Transverse colon (tissue), 4 donors: ENCODE measurements around the gene P2RY6. TPM values are rescaled to one million over a fixed set of nuclear protein-coding genes. Genes with fewer than 3 reads are reported as not detected.

Source experiments
- DNase-seq: peaks from one replicate; pipeline ENCODE4 v3.0.0-alpha.2; 2019
- H3K27ac ChIP-seq, 4 donors: fragments of 200-600 bp; sonication (generic); 2 replicates each; pipeline ENCODE4 v1.5.1; 2016 to 2018; ENCODE audit warnings: inconsistent platforms in 4 of 4
- H3K27me3 ChIP-seq: fragments of 200-600 bp; sonication (generic); 2 replicates; pipeline ENCODE4 v1.5.1; 2017; ENCODE audit warnings: inconsistent platforms
- H3K36me3 ChIP-seq, 4 donors: fragments of 200-600 bp; sonication (generic); 2 replicates each; pipeline ENCODE4 v1.5.1; 2017 to 2019; ENCODE audit warnings: inconsistent platforms in 4 of 4
- H3K4me1 ChIP-seq, 4 donors: fragments of 200-600 bp; sonication (generic); 2 replicates each; pipeline ENCODE4 v1.5.1; 2017 to 2020; ENCODE audit warnings: inconsistent platforms in 4 of 4
- H3K4me3 ChIP-seq, 4 donors: fragments of 200-600 bp; sonication (generic); 1 replicate in 1 of 4; 2 replicates in 3 of 4; pipeline versions ENCODE4 v1.5.1 to v1.6.1; 2017 to 2019; ENCODE audit warnings: inconsistent platforms in 4 of 4
- H3K9me3 ChIP-seq, 2 donors: fragments of 200-600 bp; sonication (generic); 2 replicates each; pipeline ENCODE4 v1.5.1; 2017 to 2019; ENCODE audit warnings: inconsistent platforms in 2 of 2
- EP300 ChIP-seq: sonication (generic); formaldehyde crosslinking; IDR thresholded peaks from one replicate; pipeline ENCODE4 v1.6.1; 2017; ENCODE audit warnings: antibody characterized with exemption, low read depth
- POLR2A ChIP-seq: fragments of 450-650 bp; IDR thresholded peaks from one replicate; pipeline ENCODE4 v1.6.1; 2016; ENCODE audit warnings: antibody characterized with exemption, mild to moderate bottlenecking, moderate library complexity
- POLR2AphosphoS5 ChIP-seq, 3 donors: sonication (generic); formaldehyde crosslinking; IDR thresholded peaks; one replicate each; pipeline ENCODE4 v1.6.1; 2016; ENCODE audit warnings: antibody characterized with exemption in 3 of 3
- WGBS, 2 donors: methylation state at CpG; one replicate each; pipeline ENCODE4 v1.1.5; 2018; ENCODE audit warnings: low coverage in 1 of 2; 5-methylcytosine and 5-hydroxymethylcytosine counted together
- in situ Hi-C, 4 donors: fragments of 200-750 bp; cut with MboI; loops; one replicate each; pipeline versions ENCODE4 v1.15.0 to v1.15.1; 2017; ENCODE audit warnings: low sequenced_read_pairs in 3 of 4, low pct_ligation_motif_present in 1 of 4, low pct_unique_long_range_greater_than_20kb in 1 of 4
- intact Hi-C: fragments of 100-400 bp; cut with DNase I; formaldehyde crosslinking; loops from one replicate; pipeline ENCODE4 v1.15.1; 2023; ENCODE audit warnings: low total_unique reads
- total RNA-seq, 4 donors: library from RNA; depleted of rRNA; stranded (reverse); fragments of >200 nt; gene quantifications; one replicate each; pipeline ENCODE4 v1.1.0, GENCODE V29; 2016
- TF ChIP-seq, protein P1 (sequence below), 5 experiments: fragments of 200-600 bp in 3 of 5; fragments of 450-650 bp in 2 of 5; sonication (generic) in 3 of 5; IDR thresholded peaks; 1 replicate in 2 of 5; 2 replicates in 3 of 5; pipeline ENCODE4 v1.5.1; 2016 to 2017; ENCODE audit warnings: antibody characterized with exemption in 5 of 5, inconsistent platforms in 3 of 5, mild to moderate bottlenecking in 2 of 5, moderate library complexity in 1 of 5

The P2RY6 gene
- total RNA-seq, 4 donors from 2014 or later: 1.1 to 1.6 (median 1.4) TPM; not detected in 1

DNA sequence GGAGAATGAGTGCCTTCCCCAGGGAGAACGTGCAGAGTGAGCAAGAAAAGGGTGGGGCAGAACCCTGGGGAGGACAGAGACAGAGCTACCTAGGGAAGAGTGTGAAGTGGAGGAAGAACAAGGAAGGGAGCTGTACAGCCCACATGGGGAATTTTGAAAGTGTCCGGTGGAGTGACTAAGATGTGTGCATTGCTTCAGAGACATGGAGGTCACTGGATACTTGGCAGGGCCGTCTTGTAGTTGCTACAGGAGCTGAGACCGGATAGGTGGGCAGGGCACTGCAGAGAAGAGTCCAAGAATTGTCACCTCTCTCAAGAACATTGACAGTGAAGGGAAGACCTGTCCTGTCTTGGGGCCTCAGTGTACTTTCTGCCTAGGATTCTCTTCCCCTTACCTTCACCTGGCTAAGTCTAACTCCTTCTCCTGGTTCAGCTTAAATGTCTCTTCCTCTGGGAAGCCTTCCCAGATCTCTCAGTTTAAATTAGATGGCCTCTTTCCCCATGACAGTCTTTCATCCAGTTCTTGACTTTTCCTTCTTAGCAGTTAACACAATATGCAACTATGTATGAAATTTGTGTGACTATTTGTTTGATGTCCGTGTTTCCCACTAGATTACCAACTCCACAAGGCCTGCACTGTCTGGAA lies 9.2 kb upstream of the P2RY6 start:
- WGBS, 2 donors: 67 to 73% methylated on average over 3 to 5 of the region's 5 CpGs
- no peaks in the 10 kb centered on the region for H3K36me3 ChIP-seq
- in situ Hi-C loops (no loop called here), intact Hi-C loops (no loop called here)
- H3K9me3 ChIP-seq: no peaks in the 10 kb centered on the region
- no peak overlapping the region for H3K4me3 ChIP-seq
- no peak overlapping the region for H3K27ac ChIP-seq
- DNase-seq: no peak
- peaks cover 0 to 5% (median 4%) of the 10 kb centered on the region in 4 donors for H3K4me1 ChIP-seq
- TF ChIP-seq, protein P1, sequence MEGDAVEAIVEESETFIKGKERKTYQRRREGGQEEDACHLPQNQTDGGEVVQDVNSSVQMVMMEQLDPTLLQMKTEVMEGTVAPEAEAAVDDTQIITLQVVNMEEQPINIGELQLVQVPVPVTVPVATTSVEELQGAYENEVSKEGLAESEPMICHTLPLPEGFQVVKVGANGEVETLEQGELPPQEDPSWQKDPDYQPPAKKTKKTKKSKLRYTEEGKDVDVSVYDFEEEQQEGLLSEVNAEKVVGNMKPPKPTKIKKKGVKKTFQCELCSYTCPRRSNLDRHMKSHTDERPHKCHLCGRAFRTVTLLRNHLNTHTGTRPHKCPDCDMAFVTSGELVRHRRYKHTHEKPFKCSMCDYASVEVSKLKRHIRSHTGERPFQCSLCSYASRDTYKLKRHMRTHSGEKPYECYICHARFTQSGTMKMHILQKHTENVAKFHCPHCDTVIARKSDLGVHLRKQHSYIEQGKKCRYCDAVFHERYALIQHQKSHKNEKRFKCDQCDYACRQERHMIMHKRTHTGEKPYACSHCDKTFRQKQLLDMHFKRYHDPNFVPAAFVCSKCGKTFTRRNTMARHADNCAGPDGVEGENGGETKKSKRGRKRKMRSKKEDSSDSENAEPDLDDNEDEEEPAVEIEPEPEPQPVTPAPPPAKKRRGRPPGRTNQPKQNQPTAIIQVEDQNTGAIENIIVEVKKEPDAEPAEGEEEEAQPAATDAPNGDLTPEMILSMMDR (IDR thresholded peaks at IDR 0.05): no peak
- TF ChIP-seq EP300 (no peak), POLR2A (no peak), POLR2AphosphoS5 (IDR thresholded peaks at IDR 0.05) (no peak)
- H3K27me3 ChIP-seq: peaks cover 33% of the 10 kb centered on the region

DNA sequence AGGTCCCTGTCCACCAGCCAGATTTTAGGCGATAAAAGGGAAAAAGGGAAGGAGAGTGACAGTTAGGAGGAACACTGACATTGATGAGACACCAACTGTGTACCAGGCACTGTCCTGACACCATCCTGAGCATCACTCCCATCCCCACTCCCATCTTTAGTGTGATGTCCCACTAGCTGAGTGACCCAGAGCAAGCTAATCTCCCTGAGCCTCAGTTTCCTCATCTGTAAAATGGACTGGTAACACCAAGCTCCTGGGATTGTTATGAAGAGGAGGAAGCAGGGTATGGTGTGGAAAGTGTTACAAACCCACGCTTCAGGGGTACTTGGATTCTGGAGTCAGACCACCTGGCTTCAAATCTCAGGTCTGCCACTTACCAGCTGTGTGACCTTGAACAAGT lies 8.5 kb upstream of the P2RY6 start:
- DNase-seq: no peak
- in situ Hi-C loops: no loop called here
- Histone ChIP-seq H3K27ac (no peak overlapping the region), H3K9me3 (no peaks in the 10 kb centered on the region), H3K4me3 (no peak overlapping the region), H3K27me3 (peaks cover 33% of the 10 kb centered on the region), H3K4me1 (peaks cover 0 to 5% (median 3%) of the 10 kb centered on the region in 4 donors), H3K36me3 (no peaks in the 10 kb centered on the region)
- intact Hi-C loops: no loop called here
- 91% methylated on average over 2 of the region's 2 CpGs; no CpG with 5 or more reads in 1 of the 2 donors for WGBS, 2 donors
- no peak for TF ChIP-seq POLR2A

DNA sequence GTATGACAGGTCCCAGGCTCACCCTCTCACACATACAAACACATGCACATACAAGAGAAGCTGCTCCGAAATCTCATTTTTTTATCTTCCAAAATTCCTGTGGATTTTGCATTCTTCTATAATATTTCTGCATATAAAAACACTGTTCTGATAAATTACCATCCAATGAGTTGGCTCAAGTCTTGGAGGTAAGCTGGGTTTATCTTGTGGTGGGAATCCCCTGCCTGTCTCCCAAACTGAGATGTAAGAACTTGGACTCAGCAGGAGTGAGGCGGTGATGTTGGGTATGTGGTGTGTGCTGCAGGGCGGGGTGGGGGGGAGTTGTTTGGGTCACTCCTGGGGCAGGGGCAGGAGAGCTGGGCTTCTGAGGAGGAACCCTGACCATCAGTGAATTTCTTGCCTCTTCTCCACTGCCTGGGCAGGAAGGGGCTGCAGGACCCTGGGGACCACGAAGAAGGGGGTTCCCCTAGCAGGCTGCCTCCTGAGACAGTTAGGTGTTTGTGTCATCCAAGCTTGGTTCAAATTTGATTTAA lies 6.8 kb upstream of the P2RY6 start:
- 87% methylated on average over 4 of the region's 4 CpGs; no CpG with 5 or more reads in 1 of the 2 donors for WGBS, 2 donors
- H3K4me1 ChIP-seq: peaks cover 0 to 11% (median 4%) of the 10 kb centered on the region in 4 donors
- intact Hi-C loops: no loop called here
- no peak overlapping the region for H3K27ac ChIP-seq
- H3K27me3 ChIP-seq: peaks cover 33% of the 10 kb centered on the region
- TF ChIP-seq POLR2AphosphoS5 (IDR thresholded peaks at IDR 0.05) (no peak), EP300 (no peak), POLR2A (no peak)
- TF ChIP-seq, protein P1 (IDR thresholded peaks at IDR 0.05): no peak
- H3K4me3 ChIP-seq: no peak overlapping the region
- no peak for DNase-seq
- H3K36me3 ChIP-seq: no peaks in the 10 kb centered on the region
- in situ Hi-C loops: no loop called here
- no peaks in the 10 kb centered on the region for H3K9me3 ChIP-seq

DNA sequence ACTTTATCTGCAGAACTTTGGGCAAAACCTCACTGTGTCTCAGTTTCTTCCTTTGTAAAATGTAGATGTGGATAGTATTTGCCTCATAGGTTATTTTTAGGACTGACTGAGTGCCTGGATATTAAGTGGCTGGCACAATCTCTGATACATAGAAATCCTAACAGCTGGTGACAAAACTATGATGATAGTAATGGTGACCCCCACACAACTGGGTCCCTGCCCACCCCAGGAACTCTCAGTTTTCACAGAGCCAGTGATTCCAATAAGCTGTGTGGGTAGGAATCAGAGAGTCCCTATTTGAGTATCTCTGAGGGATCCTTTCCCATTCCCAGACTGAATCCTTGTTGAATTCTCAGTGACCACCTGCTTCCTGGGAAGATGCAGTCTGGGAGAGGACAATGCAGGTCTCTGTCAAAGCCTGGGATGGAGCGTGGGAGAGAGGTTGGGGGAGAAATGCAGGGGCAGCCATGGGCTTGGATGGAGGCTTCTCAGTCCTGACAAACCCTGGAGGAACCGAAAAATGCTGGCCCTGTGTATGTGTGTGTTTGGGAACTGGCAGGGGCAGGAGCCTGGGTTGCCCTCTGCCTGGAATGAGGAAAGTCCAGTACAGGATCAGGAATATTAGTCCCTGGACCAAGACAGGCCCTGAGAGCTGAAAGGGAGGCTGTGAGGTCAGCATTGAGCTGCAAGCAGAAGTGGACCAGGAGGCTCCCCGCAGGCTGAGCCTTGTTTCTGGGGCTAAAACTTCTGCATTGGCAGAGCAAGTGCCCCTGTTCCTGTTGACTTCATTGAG lies 6.1 kb upstream of the P2RY6 start:
- Histone ChIP-seq H3K27ac (no peak overlapping the region), H3K4me1 (peaks cover 0 to 16% (median 4%) of the 10 kb centered on the region in 4 donors), H3K36me3 (no peaks in the 10 kb centered on the region), H3K9me3 (no peaks in the 10 kb centered on the region), H3K4me3 (no peak overlapping the region), H3K27me3 (peaks cover 33% of the 10 kb centered on the region)
- in situ Hi-C loops (no loop called here), intact Hi-C loops (no loop called here)
- no peak for TF ChIP-seq POLR2AphosphoS5 (IDR thresholded peaks at IDR 0.05)
- no peak for TF ChIP-seq EP300
- TF ChIP-seq POLR2A: no peak
- TF ChIP-seq, protein P1 (IDR thresholded peaks at IDR 0.05): no peak
- DNase-seq: no peak
- 86% methylated on average over 3 of the region's 3 CpGs; no CpG with 5 or more reads in 1 of the 2 donors for WGBS, 2 donors
